SK-N-SH treated with all-trans-retinoic acid at 6 μM for 48 hours (cell line): Measurements from ENCODE around the gene SCN2A.

ENCODE experiments used
- ATAC-seq: fragments of 200-7000 bp; cut with Tn5 transposase; 3 replicates; pipeline ENCODE4 v1.9.1; 2020; ENCODE audit warnings: mild to moderate bottlenecking, moderate library complexity
- ARNTL ChIP-seq: fragments of 450-650 bp; formaldehyde crosslinking; IDR thresholded peaks from 2 replicates; pipeline ENCODE4 v1.5.0; 2020; ENCODE audit warnings: low read depth, mild to moderate bottlenecking, moderate library complexity, borderline replicate concordance
- CSDC2 ChIP-seq: fragments of 250-450 bp; sonication (Bioruptor Pico); IDR thresholded peaks from 2 replicates; pipeline ENCODE4 v1.5.0; 2020; ENCODE audit warnings: mild to moderate bottlenecking, moderate library complexity
- CSRNP3 ChIP-seq: fragments of 250-450 bp; sonication (Bioruptor Pico); IDR thresholded peaks from 2 replicates; pipeline ENCODE4 v1.5.1; 2021; ENCODE audit warnings: mild to moderate bottlenecking, moderate library complexity
- ESRRG ChIP-seq: fragments of 250-450 bp; sonication (Bioruptor Pico); IDR thresholded peaks from 2 replicates; pipeline ENCODE4 v1.6.1; 2021; ENCODE audit warnings: mild to moderate bottlenecking
- GLIS3 ChIP-seq: fragments of 250-450 bp; sonication (Bioruptor Pico); IDR thresholded peaks from 2 replicates; pipeline ENCODE4 v1.5.0; 2020; ENCODE audit warnings: mild to moderate bottlenecking, moderate library complexity
- ISL1 ChIP-seq: fragments of 250-450 bp; sonication (Bioruptor Pico); IDR thresholded peaks from 2 replicates; pipeline ENCODE4 v2.1.2; 2022; ENCODE audit warnings: mild to moderate bottlenecking, moderate library complexity
- PATZ1 ChIP-seq: fragments of 250-450 bp; sonication (Bioruptor Pico); IDR thresholded peaks from 2 replicates; pipeline ENCODE4 v1.8.0; 2020; ENCODE audit warnings: mild to moderate bottlenecking, moderate library complexity, borderline replicate concordance
- RARB ChIP-seq: fragments of 250-450 bp; sonication (Bioruptor Pico); IDR thresholded peaks from 2 replicates; pipeline ENCODE4 v1.8.0; 2021; ENCODE audit warnings: mild to moderate bottlenecking, moderate library complexity
- SNAI2 ChIP-seq: fragments of 250-450 bp; sonication (Bioruptor Pico); IDR thresholded peaks from 2 replicates; pipeline ENCODE4 v1.5.0; 2020; ENCODE audit warnings: mild to moderate bottlenecking, moderate library complexity
- TCF4 ChIP-seq: fragments of 250-450 bp; sonication (Bioruptor Pico); IDR thresholded peaks from 2 replicates; pipeline ENCODE4 v1.8.0; 2021; ENCODE audit warnings: mild to moderate bottlenecking, moderate library complexity, borderline replicate concordance
- TOX ChIP-seq: fragments of 250-450 bp; sonication (Bioruptor Pico); IDR thresholded peaks from 2 replicates; pipeline ENCODE4 v1.8.0; 2021; ENCODE audit warnings: mild to moderate bottlenecking, moderate library complexity, borderline replicate concordance
- ZC3H10 ChIP-seq: fragments of 250-450 bp; sonication (Bioruptor Pico); IDR thresholded peaks from 2 replicates; pipeline ENCODE4 v1.5.1; 2021; ENCODE audit warnings: mild to moderate bottlenecking, moderate library complexity
- ZFP3 ChIP-seq: fragments of 250-450 bp; sonication (Bioruptor Pico); IDR thresholded peaks from 2 replicates; pipeline ENCODE4 v1.5.0; 2020; ENCODE audit warnings: mild to moderate bottlenecking, moderate library complexity
- ZFP30 ChIP-seq: fragments of 450-650 bp; formaldehyde crosslinking; IDR thresholded peaks from 2 replicates; pipeline ENCODE4 v1.5.0; 2022; ENCODE audit warnings: mild to moderate bottlenecking, moderate library complexity
- ZNF70 ChIP-seq: fragments of 450-650 bp; formaldehyde crosslinking; IDR thresholded peaks from 2 replicates; pipeline ENCODE4 v1.5.0; 2020; ENCODE audit warnings: mild to moderate bottlenecking, moderate library complexity
- ZNF8 ChIP-seq: fragments of 450-650 bp; formaldehyde crosslinking; IDR thresholded peaks from 2 replicates; pipeline ENCODE4 v1.5.0; 2020; ENCODE audit warnings: mild to moderate bottlenecking, moderate library complexity
- TF ChIP-seq, protein P1 (sequence below): fragments of 250-450 bp; sonication (Bioruptor Pico); IDR thresholded peaks from 2 replicates; pipeline ENCODE4 v1.5.0; 2020; ENCODE audit warnings: mild to moderate bottlenecking, moderate library complexity
- TF ChIP-seq, protein P2 (sequence below): fragments of 250-450 bp; sonication (Bioruptor Pico); IDR thresholded peaks from 2 replicates; pipeline ENCODE4 v1.8.0; 2021; ENCODE audit warnings: low read depth, mild to moderate bottlenecking, moderate library complexity, borderline replicate concordance

The SCN2A gene

DNA sequence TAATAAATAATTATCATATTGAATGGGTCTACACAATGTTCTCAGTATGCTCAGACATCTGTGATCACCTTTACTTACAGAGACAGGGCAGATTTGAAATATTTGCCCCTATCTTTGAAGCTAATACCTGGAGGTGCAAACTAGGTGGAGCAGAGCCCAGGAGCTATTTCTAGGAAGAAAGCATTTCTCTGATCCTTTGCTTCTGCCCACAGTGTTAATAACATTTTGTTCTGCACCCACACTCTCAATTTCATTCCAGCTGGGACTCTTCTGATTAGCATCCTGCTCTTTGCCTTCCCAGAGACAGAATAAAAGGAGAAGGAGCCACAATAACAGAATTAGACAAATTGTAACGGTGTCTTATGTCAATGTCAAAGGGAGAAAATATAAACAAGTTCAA lies 11.6 kb upstream of the SCN2A start:
- TF ChIP-seq, protein P1, sequence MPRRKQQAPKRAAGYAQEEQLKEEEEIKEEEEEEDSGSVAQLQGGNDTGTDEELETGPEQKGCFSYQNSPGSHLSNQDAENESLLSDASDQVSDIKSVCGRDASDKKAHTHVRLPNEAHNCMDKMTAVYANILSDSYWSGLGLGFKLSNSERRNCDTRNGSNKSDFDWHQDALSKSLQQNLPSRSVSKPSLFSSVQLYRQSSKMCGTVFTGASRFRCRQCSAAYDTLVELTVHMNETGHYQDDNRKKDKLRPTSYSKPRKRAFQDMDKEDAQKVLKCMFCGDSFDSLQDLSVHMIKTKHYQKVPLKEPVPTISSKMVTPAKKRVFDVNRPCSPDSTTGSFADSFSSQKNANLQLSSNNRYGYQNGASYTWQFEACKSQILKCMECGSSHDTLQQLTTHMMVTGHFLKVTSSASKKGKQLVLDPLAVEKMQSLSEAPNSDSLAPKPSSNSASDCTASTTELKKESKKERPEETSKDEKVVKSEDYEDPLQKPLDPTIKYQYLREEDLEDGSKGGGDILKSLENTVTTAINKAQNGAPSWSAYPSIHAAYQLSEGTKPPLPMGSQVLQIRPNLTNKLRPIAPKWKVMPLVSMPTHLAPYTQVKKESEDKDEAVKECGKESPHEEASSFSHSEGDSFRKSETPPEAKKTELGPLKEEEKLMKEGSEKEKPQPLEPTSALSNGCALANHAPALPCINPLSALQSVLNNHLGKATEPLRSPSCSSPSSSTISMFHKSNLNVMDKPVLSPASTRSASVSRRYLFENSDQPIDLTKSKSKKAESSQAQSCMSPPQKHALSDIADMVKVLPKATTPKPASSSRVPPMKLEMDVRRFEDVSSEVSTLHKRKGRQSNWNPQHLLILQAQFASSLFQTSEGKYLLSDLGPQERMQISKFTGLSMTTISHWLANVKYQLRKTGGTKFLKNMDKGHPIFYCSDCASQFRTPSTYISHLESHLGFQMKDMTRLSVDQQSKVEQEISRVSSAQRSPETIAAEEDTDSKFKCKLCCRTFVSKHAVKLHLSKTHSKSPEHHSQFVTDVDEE, result no peak
- TF ChIP-seq ZC3H10 (CRISPR knock-in tag), result no peak
- no peak for TF ChIP-seq ZFP30 (CRISPR knock-in tag)
- no peak for TF ChIP-seq CSDC2 (CRISPR knock-in tag)
- no peak for TF ChIP-seq CSRNP3
- TF ChIP-seq, protein P2, sequence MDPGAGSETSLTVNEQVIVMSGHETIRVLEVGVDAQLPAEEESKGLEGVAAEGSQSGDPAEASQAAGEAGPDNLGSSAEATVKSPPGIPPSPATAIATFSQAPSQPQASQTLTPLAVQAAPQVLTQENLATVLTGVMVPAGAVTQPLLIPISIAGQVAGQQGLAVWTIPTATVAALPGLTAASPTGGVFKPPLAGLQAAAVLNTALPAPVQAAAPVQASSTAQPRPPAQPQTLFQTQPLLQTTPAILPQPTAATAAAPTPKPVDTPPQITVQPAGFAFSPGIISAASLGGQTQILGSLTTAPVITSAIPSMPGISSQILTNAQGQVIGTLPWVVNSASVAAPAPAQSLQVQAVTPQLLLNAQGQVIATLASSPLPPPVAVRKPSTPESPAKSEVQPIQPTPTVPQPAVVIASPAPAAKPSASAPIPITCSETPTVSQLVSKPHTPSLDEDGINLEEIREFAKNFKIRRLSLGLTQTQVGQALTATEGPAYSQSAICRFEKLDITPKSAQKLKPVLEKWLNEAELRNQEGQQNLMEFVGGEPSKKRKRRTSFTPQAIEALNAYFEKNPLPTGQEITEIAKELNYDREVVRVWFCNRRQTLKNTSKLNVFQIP (CRISPR knock-in tag), result no peak
- TF ChIP-seq ISL1 (CRISPR knock-in tag), result no peak
- no peak for TF ChIP-seq SNAI2
- no peak for TF ChIP-seq RARB (CRISPR knock-in tag)
- no peak for TF ChIP-seq ZNF8
- no peak for TF ChIP-seq ZNF70 (CRISPR knock-in tag)
- TF ChIP-seq ESRRG (CRISPR knock-in tag), result no peak
- TF ChIP-seq, all 23 proteins: peak for 0

GRCh38 chr2:165237056-165237455 lies 2.2 kb upstream of the SCN2A start:
- ATAC-seq, result no peak
- TF ChIP-seq, protein P1, result no peak
- TF ChIP-seq ZNF70 (CRISPR knock-in tag) (no peak), ISL1 (CRISPR knock-in tag) (no peak), PATZ1 (CRISPR knock-in tag) (no peak), CSRNP3 (no peak), CSDC2 (CRISPR knock-in tag) (no peak), ZC3H10 (CRISPR knock-in tag) (no peak)

More for the DNA sequence above, 11.6 kb upstream of the SCN2A start:
- no peak for ATAC-seq

- no peak for ATAC-seq
- no peak for TF ChIP-seq TOX (CRISPR knock-in tag)
- TF ChIP-seq PATZ1 (CRISPR knock-in tag), result no peak
- no peak for TF ChIP-seq ISL1 (CRISPR knock-in tag)
- no peak for TF ChIP-seq ZFP30 (CRISPR knock-in tag)
- no peak for TF ChIP-seq TCF4 (CRISPR knock-in tag)
- no peak for TF ChIP-seq GLIS3 (CRISPR knock-in tag)
- TF ChIP-seq ZNF8, result no peak
- no peak for TF ChIP-seq ZFP3 (CRISPR knock-in tag)
- no peak for TF ChIP-seq ARNTL (CRISPR knock-in tag)
- TF ChIP-seq ZNF70 (CRISPR knock-in tag), result no peak
- TF ChIP-seq ESRRG (CRISPR knock-in tag), result no peak
Observed at GRCh38 chr2:165238295-165238694, 919 bp upstream of the SCN2A start.
